Natural killer cell treated with Interleukin-12 subunit alpha and Interleukin-12 subunit beta and Interleukin-15 and Interleukin-18, amount 100 ng/mL, for 72 hours (primary cell): ENCODE measurements around the gene ADAP1. TPM values are rescaled to one million over a fixed set of nuclear protein-coding genes. Genes with fewer than 3 reads are reported as not detected.
"Not testable (repeated sequence)": the region's sequence is repeated elsewhere in the genome, so short reads cannot be mapped to it uniquely, and the experiment has no call there.

ENCODE experiments used
- ATAC-seq, 2 donors: fragments of 150-1000 bp; cut with Tn5 transposase in 1 of 2; sonication (Bioruptor Pico), chemical (Tn5 transposase) in 1 of 2; 2 replicates each; pipeline ENCODE4 v1.10.0; 2021
- DNase-seq: peaks from one replicate; pipeline ENCODE4 v3.0.0; 2022; ENCODE audit warnings: low spot score
- H3K27ac Mint-ChIP-seq, 2 donors: 1 replicate in 1 of 2; 2 replicates in 1 of 2; pipeline ENCODE4 v1.8.0; 2022; ENCODE audit warnings: mixed read lengths in 2 of 2, mild to moderate bottlenecking in 1 of 2, moderate library complexity in 1 of 2
- H3K27me3 Mint-ChIP-seq, 2 donors: 1 replicate in 1 of 2; 2 replicates in 1 of 2; pipeline ENCODE4 v1.8.0; 2022; ENCODE audit warnings: mixed read lengths in 2 of 2
- H3K36me3 Mint-ChIP-seq: one replicate; pipeline ENCODE4 v1.8.0; 2022; ENCODE audit warnings: mixed read lengths
- H3K4me1 Mint-ChIP-seq, 2 donors: 1 replicate in 1 of 2; 2 replicates in 1 of 2; pipeline ENCODE4 v1.8.0; 2022; ENCODE audit warnings: low read depth in 2 of 2, mixed read lengths in 2 of 2, mild to moderate bottlenecking in 1 of 2
- H3K4me3 Mint-ChIP-seq: one replicate; pipeline ENCODE4 v1.8.0; 2022; ENCODE audit warnings: mixed read lengths
- H3K9me3 Mint-ChIP-seq: 2 replicates; pipeline ENCODE4 v1.8.0; 2022; ENCODE audit warnings: mixed read lengths
- total RNA-seq, 2 donors: library from RNA; stranded (reverse); gene quantifications; one replicate each; pipeline ENCODE4 v1.2.3, GENCODE V29; 2022

Gene ADAP1
- total RNA-seq, 2 donors from 2014 or later, result 70.6 to 161 TPM

DNA sequence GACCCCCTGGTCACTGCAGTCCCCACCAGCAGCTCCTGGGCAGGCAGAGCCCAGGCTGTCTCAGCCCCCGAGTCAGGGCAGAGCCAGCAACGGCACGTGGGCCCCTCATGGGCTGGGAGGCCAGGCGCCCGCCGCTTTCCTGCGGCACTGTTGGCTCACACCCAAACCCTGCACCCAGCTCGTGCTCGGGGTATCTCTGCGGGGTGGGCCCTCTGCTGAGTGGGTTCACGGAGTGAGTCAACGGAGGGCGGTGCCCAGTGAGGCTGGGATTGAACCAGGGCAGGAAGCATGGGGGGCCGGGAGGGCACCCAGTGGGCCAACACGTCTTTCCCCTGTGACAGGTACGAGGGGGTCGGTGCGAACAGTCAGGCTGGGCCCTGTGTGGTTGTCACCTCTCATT, 28.9 kb downstream of the ADAP1 start:
- DNase-seq (peak; percentile 82), ATAC-seq (peak in 1 of 2 donors; percentile 52)
- peak overlapping the region; percentile 66 for H3K4me3 Mint-ChIP-seq
- peak overlapping the region; percentile 51 to 67 for H3K27ac Mint-ChIP-seq
- H3K36me3 Mint-ChIP-seq, result no peaks in the 10 kb centered on the region
- no peaks in the 10 kb centered on the region for H3K27me3 Mint-ChIP-seq
- H3K4me1 Mint-ChIP-seq, result peaks cover 46 to 61% of the 10 kb centered on the region in 2 donors
- H3K9me3 Mint-ChIP-seq, result no peaks in the 10 kb centered on the region

DNA sequence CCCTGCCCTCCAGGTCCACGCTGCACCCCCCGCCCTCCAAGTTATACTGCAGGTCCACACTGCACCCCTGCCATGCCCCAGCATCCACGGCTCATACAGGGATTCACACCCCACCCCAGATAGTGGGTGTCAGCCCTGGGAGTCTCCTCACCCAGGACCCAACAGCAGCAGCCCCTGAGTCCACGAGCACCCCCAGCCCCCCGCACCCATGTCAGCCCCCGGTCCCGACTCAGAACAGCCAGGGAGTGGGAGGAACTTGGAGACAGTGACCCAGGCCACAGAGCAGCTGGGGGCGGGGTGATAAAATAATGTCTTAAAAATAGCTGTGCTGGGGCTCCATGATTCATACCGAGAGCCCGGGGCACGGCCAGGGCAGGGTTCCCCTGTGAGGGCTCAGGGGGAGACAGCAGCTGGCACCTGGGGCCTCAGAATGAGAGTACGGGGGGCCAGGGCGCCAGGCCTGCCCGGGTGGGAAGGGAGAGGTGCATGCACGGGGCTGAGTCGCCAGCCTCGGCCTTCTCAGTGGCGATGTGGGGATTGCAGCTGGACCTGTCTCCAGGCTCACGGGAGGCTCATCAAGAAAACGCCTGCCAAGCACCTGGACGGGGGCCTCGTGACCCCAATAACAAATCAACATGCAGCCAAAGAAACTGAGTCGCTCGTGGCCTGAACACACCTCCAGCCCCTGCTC, 29.8 kb downstream of the ADAP1 start:
- ATAC-seq (peak; percentile 54 to 59), DNase-seq (peak; percentile 87)
- Mint-ChIP-seq H3K9me3 (no peaks in the 10 kb centered on the region), H3K27ac (peak overlapping the region; percentile 59 to 85), H3K27me3 (no peaks in the 10 kb centered on the region), H3K36me3 (no peaks in the 10 kb centered on the region), H3K4me3 (peak overlapping the region; percentile 71), H3K4me1 (peaks cover 39 to 55% of the 10 kb centered on the region in 2 donors)

DNA sequence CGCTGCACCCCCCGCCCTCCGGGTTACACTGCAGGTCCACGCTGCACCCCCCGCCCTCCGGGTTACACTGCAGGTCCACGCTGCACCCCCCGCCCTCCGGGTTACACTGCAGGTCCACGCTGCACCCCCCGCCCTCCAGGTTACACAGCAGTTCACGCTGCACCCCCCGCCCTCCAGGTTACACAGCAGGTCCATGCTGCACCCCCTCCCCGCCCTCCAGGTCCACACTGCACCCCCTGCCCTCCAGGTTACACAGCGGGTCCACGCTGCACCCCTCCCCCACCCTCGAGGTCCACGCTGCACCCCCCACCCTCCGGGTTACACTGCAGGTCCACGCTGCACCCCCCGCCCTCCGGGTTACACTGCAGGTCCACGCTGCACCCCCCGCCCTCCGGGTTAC, 30.4 kb downstream of the ADAP1 start:
- peaks cover 39 to 54% of the 10 kb centered on the region in 2 donors for H3K4me1 Mint-ChIP-seq
- H3K36me3 Mint-ChIP-seq, result not testable (repeated sequence)
- H3K27ac Mint-ChIP-seq, result peak overlapping the region; percentile 59 to 85

GRCh38 chr7:923108-924041, 31.1 kb downstream of the ADAP1 start:
- H3K4me1 Mint-ChIP-seq, result peaks cover 33 to 50% of the 10 kb centered on the region in 2 donors
- no peaks in the 10 kb centered on the region for H3K36me3 Mint-ChIP-seq
- peak overlapping the region; percentile 74 to 96 for H3K27ac Mint-ChIP-seq
- peak; percentile 98 for DNase-seq
- H3K27me3 Mint-ChIP-seq, result no peaks in the 10 kb centered on the region
- peaks cover 3% of the 10 kb centered on the region for H3K9me3 Mint-ChIP-seq
- peak; percentile 86 to 87 for ATAC-seq
- peak overlapping the region; percentile 76 for H3K4me3 Mint-ChIP-seq

More for the DNA sequence above, 30.4 kb downstream of the ADAP1 start:
- peak overlapping the region; percentile 71 for H3K4me3 Mint-ChIP-seq
- ATAC-seq, H3K27me3 Mint-ChIP-seq, H3K9me3 Mint-ChIP-seq: not testable (repeated sequence)
- peak; percentile 40 for DNase-seq

GRCh38 chr7:922334-923107, 32.0 kb downstream of the ADAP1 start:
- Mint-ChIP-seq H3K36me3 (no peaks in the 10 kb centered on the region), H3K4me1 (peaks cover 27 to 51% of the 10 kb centered on the region in 2 donors), H3K27me3 (no peaks in the 10 kb centered on the region), H3K4me3 (peak overlapping the region; percentile 76), H3K9me3 (peaks cover 3% of the 10 kb centered on the region), H3K27ac (peak overlapping the region; percentile 74 to 96)
- DNase-seq, result peak; percentile 92
- ATAC-seq, result peak; percentile 43 to 74

DNA sequence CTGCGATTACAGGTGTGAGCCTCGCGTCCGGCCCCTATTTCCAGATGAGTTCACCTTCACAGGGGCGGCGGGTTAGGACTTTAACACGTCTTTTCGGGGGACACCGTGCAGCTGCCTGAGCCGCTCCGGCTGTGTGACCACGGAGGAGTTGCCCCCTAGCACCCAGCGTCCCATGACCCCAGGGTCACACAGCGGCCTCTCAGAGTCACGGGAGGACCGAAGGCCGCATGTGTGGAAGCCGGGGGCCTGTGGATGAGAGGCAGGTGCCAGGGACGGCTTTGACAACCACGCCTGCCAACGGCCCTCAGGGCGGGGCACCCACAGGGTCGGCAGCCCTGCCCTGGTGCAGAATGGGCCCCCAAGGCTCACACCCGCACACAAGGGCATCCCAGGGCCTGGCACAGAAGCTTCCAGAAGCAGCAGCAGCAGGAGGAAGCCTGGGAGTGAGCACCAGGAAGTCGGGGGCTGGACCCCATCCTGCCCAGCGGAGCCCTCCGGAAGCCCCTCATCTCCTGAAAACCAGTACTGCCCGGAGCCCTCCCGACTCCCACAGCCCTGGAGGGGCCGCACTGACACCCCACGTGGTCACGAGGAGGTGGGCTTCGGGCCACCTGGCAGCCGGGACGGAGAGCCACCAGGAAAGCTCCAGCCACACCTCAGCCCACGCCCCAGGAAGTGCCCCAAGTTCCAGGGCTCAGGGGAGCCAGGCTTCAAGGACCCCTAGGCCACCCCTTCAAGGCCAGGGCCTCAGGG, 32.7 kb downstream of the ADAP1 start:
- Mint-ChIP-seq H3K4me3 (peak overlapping the region; percentile 44), H3K27me3 (no peaks in the 10 kb centered on the region), H3K4me1 (peaks cover 21 to 43% of the 10 kb centered on the region in 2 donors), H3K9me3 (peaks cover 3% of the 10 kb centered on the region), H3K27ac (peak overlapping the region; percentile 74 to 96), H3K36me3 (no peaks in the 10 kb centered on the region)
- ATAC-seq, result no peak
- DNase-seq, result peak; percentile 62

DNA sequence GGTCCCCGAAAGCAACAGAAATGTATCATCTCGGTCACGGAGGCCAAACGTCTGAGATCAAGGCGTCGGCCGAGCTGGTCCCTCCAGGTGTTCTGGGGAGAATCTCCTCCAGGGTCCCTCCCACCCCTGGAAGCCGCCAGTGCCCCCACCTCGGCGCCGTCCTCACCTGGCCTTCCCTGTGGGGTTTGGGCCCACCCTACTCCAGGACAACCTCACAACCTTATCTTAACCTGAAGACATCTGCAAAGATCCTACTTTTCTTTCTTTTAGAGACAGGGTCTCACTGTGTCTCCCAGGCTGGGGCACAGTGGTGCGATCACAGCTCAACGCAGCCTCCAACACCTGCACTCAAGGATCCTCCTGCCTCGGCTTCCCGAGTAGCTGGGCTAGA, 33.4 kb downstream of the ADAP1 start:
- Mint-ChIP-seq H3K4me1 (peaks cover 23 to 48% of the 10 kb centered on the region in 2 donors), H3K36me3 (no peaks in the 10 kb centered on the region), H3K27ac (peak overlapping the region; percentile 74 to 96), H3K9me3 (peaks cover 3% of the 10 kb centered on the region), H3K4me3 (peak overlapping the region; percentile 44), H3K27me3 (no peaks in the 10 kb centered on the region)
- ATAC-seq (no peak), DNase-seq (peak; percentile 57)

- DNase-seq, result peak; percentile 59
- Mint-ChIP-seq H3K4me1 (peaks cover 22 to 50% of the 10 kb centered on the region in 2 donors), H3K4me3 (peak overlapping the region; percentile 44), H3K27ac (peak overlapping the region; percentile 74 to 96), H3K36me3 (no peaks in the 10 kb centered on the region), H3K9me3 (peaks cover 3% of the 10 kb centered on the region), H3K27me3 (no peaks in the 10 kb centered on the region)
- ATAC-seq, result no peak
These were observed 34.0 kb downstream of the ADAP1 start for GRCh38 chr7:920351-921070.

DNA sequence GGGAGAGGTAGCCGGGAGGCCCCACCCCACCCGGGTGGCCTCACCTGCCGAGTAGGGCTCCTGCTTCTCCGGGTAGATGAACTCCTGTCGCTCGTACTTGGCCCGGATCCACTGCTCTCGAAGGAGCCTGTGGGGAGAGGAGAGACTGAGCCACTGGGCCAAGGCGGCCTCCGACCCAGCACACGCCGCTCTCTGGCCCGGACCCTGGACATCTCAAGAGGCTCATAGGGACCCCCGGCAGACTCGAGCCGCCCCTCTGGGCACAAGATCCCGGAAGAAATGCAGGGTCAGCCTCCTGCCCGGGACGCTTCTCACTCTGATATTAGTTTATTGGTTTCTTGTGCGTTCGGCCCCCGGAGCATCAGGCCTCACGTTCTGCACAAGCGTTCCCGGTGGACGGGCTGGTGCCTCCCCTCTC, 34.5 kb downstream of the ADAP1 start:
- H3K9me3 Mint-ChIP-seq, result peaks cover 3% of the 10 kb centered on the region
- no peak for ATAC-seq
- H3K36me3 Mint-ChIP-seq, result no peaks in the 10 kb centered on the region
- DNase-seq, result peak; percentile 47
- peak overlapping the region in 1 of 2 donors; percentile 93 for H3K27ac Mint-ChIP-seq
- no peak overlapping the region for H3K4me3 Mint-ChIP-seq
- peaks cover 21 to 54% of the 10 kb centered on the region in 2 donors for H3K4me1 Mint-ChIP-seq
- H3K27me3 Mint-ChIP-seq, result no peaks in the 10 kb centered on the region

DNA sequence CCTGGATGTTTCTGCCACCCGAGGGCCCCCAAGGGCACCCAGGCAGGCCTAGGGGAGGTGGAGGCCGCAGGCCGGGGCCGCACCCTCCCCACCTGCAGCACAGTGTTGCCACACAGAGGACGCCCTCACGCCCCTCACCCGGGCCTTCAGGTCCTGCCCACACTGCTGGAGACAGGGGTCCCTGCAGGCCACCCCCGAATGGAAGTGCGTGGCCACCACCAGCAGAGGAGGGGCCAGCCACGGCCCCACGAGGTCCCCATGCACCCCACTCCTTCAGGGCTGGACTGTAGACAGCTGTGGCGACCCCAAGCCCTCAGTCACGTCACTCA, 35.4 kb downstream of the ADAP1 start:
- no peaks in the 10 kb centered on the region for H3K27me3 Mint-ChIP-seq
- H3K9me3 Mint-ChIP-seq, result peaks cover 3% of the 10 kb centered on the region
- no peaks in the 10 kb centered on the region for H3K36me3 Mint-ChIP-seq
- DNase-seq, result no peak
- peaks cover 21 to 47% of the 10 kb centered on the region in 2 donors for H3K4me1 Mint-ChIP-seq
- peak overlapping the region in 1 of 2 donors; percentile 93 for H3K27ac Mint-ChIP-seq
- peak overlapping the region; percentile 37 for H3K4me3 Mint-ChIP-seq
- ATAC-seq, result no peak

DNA sequence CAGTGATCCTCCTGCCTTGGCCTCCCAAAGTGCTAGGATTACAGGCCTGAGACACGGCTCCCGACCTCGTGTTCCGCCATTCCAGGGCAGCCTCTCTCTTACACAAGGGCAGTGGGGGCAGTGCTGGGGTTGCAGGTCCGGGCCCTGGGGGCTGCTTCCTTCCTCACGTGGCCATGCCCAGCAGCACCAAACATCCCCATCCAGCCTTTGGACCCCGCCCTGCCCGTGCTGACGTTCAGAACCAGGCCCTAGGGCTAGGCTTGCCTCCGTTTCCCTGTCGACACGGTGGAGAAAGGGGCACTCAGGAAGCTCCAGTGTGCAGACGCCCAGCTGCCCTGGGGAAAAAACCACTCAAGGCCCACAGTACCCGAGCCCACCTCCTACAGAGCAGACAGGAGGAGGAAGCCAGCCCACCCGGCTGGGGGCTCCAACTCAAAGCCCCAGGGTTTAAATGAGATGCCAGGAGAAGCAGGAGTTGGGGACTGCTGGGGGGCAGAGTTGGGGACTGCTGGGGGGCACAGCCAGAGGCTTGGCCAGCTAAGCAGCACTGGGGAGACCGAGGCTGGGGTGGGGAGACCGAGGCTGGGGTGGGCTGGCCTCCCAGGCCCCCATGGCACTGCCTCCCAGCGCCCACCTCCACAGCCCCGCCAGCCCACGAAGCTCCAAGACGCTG, 35.9 kb downstream of the ADAP1 start:
- Mint-ChIP-seq H3K4me1 (peaks cover 21 to 47% of the 10 kb centered on the region in 2 donors), H3K27me3 (no peaks in the 10 kb centered on the region), H3K9me3 (peaks cover 3% of the 10 kb centered on the region), H3K4me3 (no peak overlapping the region), H3K36me3 (no peaks in the 10 kb centered on the region), H3K27ac (no peak overlapping the region)
- ATAC-seq (no peak), DNase-seq (peak; percentile 51)

- Mint-ChIP-seq H3K27me3 (no peaks in the 10 kb centered on the region), H3K4me3 (no peak overlapping the region), H3K9me3 (peaks cover 3% of the 10 kb centered on the region), H3K27ac (peak overlapping the region in 1 of 2 donors; percentile 59), H3K4me1 (peaks cover 21 to 45% of the 10 kb centered on the region in 2 donors), H3K36me3 (no peaks in the 10 kb centered on the region)
- DNase-seq, result peak; percentile 26
- ATAC-seq, result no peak
These were observed 36.4 kb downstream of the ADAP1 start for GRCh38 chr7:918118-918425.
